Upper lobe of left lung (tissue), 4 donors: ENCODE measurements around the gene DIAPH1.

Source experiments
- CTCF ChIP-seq, 6 experiments: fragments of 450-650 bp in 4 of 6; fragments of 200-600 bp in 2 of 6; sonication (generic) in 2 of 6; IDR thresholded peaks; one replicate each; pipeline ENCODE4 v1.5.1; 2016 to 2019; ENCODE audit warnings: antibody characterized with exemption in 6 of 6
- EP300 ChIP-seq, 4 donors: sonication (generic); formaldehyde crosslinking; IDR thresholded peaks; one replicate each; pipeline ENCODE4 v1.5.1; 2017; ENCODE audit warnings: antibody characterized with exemption in 4 of 4, control low read depth in 2 of 4

GRCh38 chr5:141476132-141476911, 142.5 kb downstream of the DIAPH1 start:
- TF ChIP-seq CTCF (IDR thresholded peaks at IDR 0.05) (no peak), EP300 (IDR thresholded peaks at IDR 0.05) (no peak)
